ENCODE measurements around the gene RPS3A.
A peak's percentile ranks its signal among the peaks of the same experiment; 100 is the strongest.
"Not testable (repeated sequence)": the region's sequence is repeated elsewhere in the genome, so short reads cannot be mapped to it uniquely, and the experiment has no call there.

Gene RPS3A

DNA sequence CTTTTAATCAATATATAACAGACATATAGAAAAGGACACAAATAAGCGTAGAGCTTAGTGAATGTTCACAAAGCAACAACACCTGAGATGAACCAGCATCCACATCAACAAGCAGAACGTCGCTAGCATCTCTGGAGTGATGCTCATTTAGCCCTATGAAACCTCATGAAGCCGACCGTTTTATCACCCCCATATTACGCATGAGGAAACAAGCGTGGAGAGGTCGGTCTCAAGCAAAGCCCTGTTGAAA is 524 bp upstream of the RPS3A start:
- DNase-seq (ENCODE audit: low spot score in 2 of 2): no peak
- H3K27me3 ChIP-seq (ENCODE audit: low read depth): no peaks in the 10 kb centered on the region
- H3K4me1 ChIP-seq: peaks cover 17% of the 10 kb centered on the region
- in situ Hi-C loops (cut with MboI; ENCODE audit: low sequenced_read_pairs): no loop called here
- H3K36me3 ChIP-seq (replicated peaks): peaks cover 44% of the 10 kb centered on the region
- H3K9me3 ChIP-seq: no peaks in the 10 kb centered on the region
- peak overlapping the region; percentile 99 for H3K4me3 ChIP-seq

DNA sequence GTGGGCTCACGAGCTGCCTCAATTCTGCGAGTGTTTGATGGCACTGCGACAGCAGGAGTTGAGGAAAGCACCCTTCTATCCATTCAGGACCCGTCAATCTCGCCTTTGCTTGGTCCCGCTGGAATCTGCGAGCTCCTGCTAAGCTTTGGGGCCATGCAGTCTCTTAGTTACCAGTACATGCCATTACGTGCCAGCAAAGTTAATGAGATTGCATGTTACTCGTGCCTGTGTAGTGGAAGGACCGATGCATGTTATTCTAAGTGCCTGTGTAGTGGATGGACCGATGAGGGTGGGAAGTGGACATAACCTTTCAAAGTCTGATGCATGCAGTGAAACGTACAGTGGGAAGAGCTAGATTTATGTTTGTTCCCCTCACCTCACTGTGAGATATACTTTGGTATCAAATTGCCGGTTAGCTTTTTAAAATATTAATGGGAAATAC is 569 bp downstream of the RPS3A start:
- H3K9me3 ChIP-seq: no peaks in the 10 kb centered on the region
- H3K36me3 ChIP-seq (replicated peaks): peaks cover 54% of the 10 kb centered on the region
- in situ Hi-C loops (cut with MboI; ENCODE audit: low sequenced_read_pairs): no loop called here
- H3K4me1 ChIP-seq: peaks cover 17% of the 10 kb centered on the region
- H3K4me3 ChIP-seq: peak overlapping the region; percentile 99
- no peaks in the 10 kb centered on the region for H3K27me3 ChIP-seq (ENCODE audit: low read depth)
- no peak for DNase-seq (ENCODE audit: low spot score in 2 of 2)

DNA sequence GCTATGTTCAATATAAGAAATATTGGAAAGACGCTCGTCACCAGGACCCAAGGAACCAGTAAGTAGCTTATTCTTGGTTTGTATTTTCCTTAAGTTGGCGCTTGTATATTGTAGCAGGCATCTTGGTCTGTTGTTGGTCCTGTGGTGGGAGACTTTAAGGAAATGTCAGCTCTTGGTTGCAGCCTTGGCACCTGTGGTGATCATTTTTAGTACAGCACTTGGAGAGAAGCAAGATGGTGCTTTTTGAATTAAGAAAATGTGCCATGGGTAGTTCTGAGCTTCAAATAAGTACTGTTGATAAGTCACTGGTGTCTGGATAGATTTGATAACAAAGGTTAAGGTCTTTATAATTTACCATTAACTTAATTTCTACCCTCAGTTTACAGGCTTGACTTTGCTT is 1.1 kb downstream of the RPS3A start:
- no peak for DNase-seq (ENCODE audit: low spot score in 2 of 2)
- no peaks in the 10 kb centered on the region for H3K27me3 ChIP-seq (ENCODE audit: low read depth)
- in situ Hi-C loops (cut with MboI; ENCODE audit: low sequenced_read_pairs): no loop called here
- H3K36me3 ChIP-seq (replicated peaks): peaks cover 58% of the 10 kb centered on the region
- no peaks in the 10 kb centered on the region for H3K9me3 ChIP-seq
- peaks cover 17% of the 10 kb centered on the region for H3K4me1 ChIP-seq
- peak overlapping the region; percentile 99 for H3K4me3 ChIP-seq

DNA sequence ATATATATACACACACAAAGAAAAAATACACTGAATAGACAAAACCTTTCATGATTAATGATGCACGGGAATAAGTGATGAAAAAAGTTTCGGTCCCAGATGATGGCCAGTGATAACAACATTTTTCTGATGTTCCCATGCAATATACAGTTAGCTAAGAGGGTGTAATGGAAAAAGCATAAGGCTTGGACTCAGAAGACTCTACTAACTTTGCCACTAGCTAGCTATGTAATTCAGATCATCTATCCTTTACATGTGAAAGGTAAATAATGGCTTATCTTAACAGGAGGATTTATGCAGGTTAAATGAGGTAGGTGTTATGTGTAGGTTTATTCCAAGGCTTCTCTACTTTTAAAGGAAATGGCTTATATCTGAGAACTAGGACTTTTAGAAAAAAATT is 4.3 kb downstream of the RPS3A start:
- Histone ChIP-seq H3K9me3 (no peaks in the 10 kb centered on the region), H3K4me3 (no peak overlapping the region)

DNA sequence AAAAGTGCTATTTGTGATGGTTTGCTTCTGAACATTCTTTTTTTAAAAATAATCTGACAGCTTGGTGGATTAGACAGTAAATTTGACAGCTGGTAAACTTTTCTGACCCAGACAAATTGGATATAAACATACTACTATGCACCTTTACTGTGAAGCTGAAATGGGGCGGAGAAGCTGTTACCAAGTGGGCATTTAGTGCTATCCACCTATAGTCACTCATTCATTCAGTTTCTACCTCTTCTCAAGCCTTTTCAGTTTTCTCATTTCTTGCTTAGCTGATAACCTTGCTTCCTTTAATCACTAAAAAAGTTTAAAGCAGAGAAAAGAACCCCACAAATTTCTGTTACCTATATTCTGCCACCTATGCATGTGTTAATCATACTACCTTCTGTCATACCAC is 5.2 kb downstream of the RPS3A start:
- no peak overlapping the region for H3K4me3 ChIP-seq
- H3K9me3 ChIP-seq: no peaks in the 10 kb centered on the region
- H3K27me3 ChIP-seq (ENCODE audit: low read depth): no peaks in the 10 kb centered on the region
- H3K4me1 ChIP-seq: peaks cover 11% of the 10 kb centered on the region
- in situ Hi-C loops (cut with MboI; ENCODE audit: low sequenced_read_pairs): no loop called here
- DNase-seq (ENCODE audit: low spot score in 2 of 2): no peak
- H3K36me3 ChIP-seq (replicated peaks): peaks cover 91% of the 10 kb centered on the region

More for the DNA sequence above, 4.3 kb downstream of the RPS3A start:
- Histone ChIP-seq H3K4me1 (peaks cover 16% of the 10 kb centered on the region), H3K27me3 (ENCODE audit: low read depth) (no peaks in the 10 kb centered on the region), H3K36me3 (replicated peaks) (peaks cover 85% of the 10 kb centered on the region)
- DNase-seq (ENCODE audit: low spot score in 2 of 2): no peak
- in situ Hi-C loops (cut with MboI; ENCODE audit: low sequenced_read_pairs): no loop called here

DNA sequence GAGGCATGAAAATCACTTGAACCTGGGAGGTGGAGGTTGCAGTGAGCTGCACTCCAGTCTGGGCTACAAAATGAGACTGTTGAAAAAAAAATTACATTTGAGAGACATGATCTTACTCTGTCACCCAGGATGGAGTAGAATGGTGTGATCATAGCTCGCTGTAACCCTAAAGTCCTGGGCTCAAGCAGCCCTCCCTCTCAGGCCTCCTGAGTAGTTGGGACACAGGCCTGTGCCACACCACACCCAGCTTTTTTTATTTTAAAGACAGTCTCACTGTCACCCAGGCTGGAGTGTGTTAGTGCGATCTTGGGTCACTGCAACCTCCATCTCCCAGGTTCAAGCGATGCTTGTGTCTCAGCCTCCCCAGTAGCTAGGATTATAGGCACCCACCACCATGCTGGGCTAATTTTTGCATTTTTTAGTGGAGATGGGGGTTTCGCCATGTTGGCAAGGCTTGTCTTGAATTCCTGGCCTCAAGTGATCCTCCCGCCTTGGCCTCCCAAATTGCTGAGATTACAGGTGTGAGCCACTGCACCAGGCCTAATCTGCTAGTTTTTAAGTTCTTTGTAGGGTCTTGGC is 6.1 kb downstream of the RPS3A start:
- in situ Hi-C loops (cut with MboI; ENCODE audit: low sequenced_read_pairs): no loop called here
- Histone ChIP-seq H3K27me3 (ENCODE audit: low read depth) (no peaks in the 10 kb centered on the region), H3K4me1 (peaks cover 11% of the 10 kb centered on the region), H3K9me3 (no peaks in the 10 kb centered on the region), H3K4me3 (no peak overlapping the region), H3K36me3 (replicated peaks) (peaks cover 82% of the 10 kb centered on the region)
- DNase-seq (ENCODE audit: low spot score in 2 of 2): no peak

DNA sequence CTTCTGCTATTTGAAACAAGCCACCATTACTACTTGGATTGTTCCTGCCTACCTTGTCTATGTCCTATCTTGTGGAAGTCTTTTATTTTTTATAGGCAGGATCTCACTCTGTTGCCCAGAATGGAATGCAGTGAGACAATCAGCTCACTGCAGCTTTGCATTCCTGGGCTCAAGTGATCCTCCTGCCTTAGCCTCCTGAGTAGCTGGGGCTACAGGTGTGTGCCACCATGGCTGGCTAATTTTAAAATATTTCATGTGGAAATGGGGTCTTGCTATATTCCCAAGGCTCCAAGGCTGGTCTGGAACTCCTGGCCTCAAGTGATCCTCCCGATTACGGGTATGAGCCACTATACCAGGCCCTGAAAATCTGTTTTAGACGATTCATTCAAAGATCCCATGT is 7.6 kb downstream of the RPS3A start:
- DNase-seq (ENCODE audit: low spot score in 2 of 2): no peak
- peaks cover 68% of the 10 kb centered on the region for H3K36me3 ChIP-seq (replicated peaks)
- no peak overlapping the region for H3K4me3 ChIP-seq
- H3K9me3 ChIP-seq: no peaks in the 10 kb centered on the region
- peaks cover 8% of the 10 kb centered on the region for H3K4me1 ChIP-seq
- in situ Hi-C loops (cut with MboI; ENCODE audit: low sequenced_read_pairs): no loop called here
- no peaks in the 10 kb centered on the region for H3K27me3 ChIP-seq (ENCODE audit: low read depth)

DNA sequence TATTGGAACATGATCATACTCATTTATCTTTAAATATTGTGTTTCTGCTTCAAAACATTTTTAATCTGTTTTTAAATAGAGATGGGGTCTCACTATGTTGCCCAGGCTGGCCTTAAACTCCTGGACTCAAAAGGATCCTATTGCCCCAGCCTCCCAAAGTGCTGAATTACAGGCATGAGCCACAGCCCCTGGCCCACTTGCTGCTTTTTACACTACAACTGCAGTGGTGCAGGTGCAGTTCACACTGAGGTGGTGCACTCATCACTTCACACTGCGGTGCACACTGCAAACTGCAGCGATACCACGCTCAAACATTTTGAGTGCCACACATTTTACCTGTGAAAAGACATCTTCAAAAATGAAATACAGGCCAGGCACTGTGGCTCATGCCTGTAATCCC is 10.8 kb downstream of the RPS3A start:
- H3K36me3 ChIP-seq (replicated peaks): peaks cover 47% of the 10 kb centered on the region
- in situ Hi-C loops (cut with MboI; ENCODE audit: low sequenced_read_pairs): loop anchor here (10.0 kb wide), 1 partner anchor 505 kb away; no protein-coding TSS in a partner anchor
- no peak for DNase-seq (ENCODE audit: low spot score in 2 of 2)
- no peaks in the 10 kb centered on the region for H3K9me3 ChIP-seq
- H3K27me3 ChIP-seq (ENCODE audit: low read depth): no peaks in the 10 kb centered on the region
- H3K4me3 ChIP-seq: no peak overlapping the region
- H3K4me1 ChIP-seq: no peaks in the 10 kb centered on the region

DNA sequence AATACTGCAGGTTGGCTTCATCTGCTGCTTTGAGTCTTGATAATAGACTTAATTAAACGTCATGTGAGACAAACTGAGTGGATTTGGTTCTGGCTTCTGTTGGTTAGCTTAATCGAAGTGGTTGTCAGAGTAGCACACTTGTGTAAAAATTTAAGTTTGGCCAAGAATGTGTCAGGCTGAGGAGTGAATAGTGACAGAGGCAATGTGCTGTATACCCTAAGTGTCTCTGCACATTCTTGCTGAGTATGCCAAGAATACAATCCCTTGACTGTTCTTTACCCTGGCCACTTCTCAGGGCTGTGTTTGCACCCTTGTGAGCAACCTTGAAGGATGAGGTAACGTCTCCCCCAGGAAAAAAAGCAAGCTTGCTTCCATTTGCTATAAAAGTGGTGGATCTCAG is 14.9 kb downstream of the RPS3A start:
- Histone ChIP-seq H3K4me1 (no peaks in the 10 kb centered on the region), H3K27me3 (ENCODE audit: low read depth) (no peaks in the 10 kb centered on the region), H3K9me3 (no peaks in the 10 kb centered on the region), H3K4me3 (no peak overlapping the region), H3K36me3 (replicated peaks) (peaks cover 11% of the 10 kb centered on the region)
- DNase-seq (ENCODE audit: low spot score in 2 of 2): no peak
- in situ Hi-C loops (cut with MboI; ENCODE audit: low sequenced_read_pairs): loop anchor here (10.0 kb wide), 1 partner anchor 500 kb away; no protein-coding TSS in a partner anchor

DNA sequence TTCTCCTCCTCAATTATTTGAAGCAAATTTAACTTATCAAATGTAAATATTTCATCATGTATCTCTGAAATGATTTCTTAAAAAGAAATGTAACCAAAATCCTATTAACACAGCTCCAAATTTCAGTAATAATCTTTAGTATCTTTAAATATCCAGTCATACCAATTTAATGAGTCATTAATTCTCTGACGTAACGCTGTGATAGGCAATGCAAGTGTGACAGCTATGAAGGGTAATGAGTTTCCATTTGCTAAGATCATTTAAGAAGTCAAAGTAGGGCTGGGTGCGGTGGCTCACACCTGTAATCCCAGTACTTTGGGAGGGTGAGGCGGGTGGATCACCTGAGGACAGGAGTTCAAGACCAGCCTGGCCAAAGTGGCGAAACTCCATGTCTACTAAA is 15.6 kb downstream of the RPS3A start:
- H3K36me3 ChIP-seq (replicated peaks): peaks cover 9% of the 10 kb centered on the region; the same call in 1 of the 2 replicates
- in situ Hi-C loops (cut with MboI; ENCODE audit: low sequenced_read_pairs): loop anchor here (10.0 kb wide), 1 partner anchor 500 kb away; no protein-coding TSS in a partner anchor
- H3K9me3 ChIP-seq: no peaks in the 10 kb centered on the region
- no peaks in the 10 kb centered on the region for H3K27me3 ChIP-seq (ENCODE audit: low read depth)
- H3K4me1 ChIP-seq: no peaks in the 10 kb centered on the region
- no peak for DNase-seq (ENCODE audit: low spot score in 2 of 2)
- H3K4me3 ChIP-seq: no peak overlapping the region

DNA sequence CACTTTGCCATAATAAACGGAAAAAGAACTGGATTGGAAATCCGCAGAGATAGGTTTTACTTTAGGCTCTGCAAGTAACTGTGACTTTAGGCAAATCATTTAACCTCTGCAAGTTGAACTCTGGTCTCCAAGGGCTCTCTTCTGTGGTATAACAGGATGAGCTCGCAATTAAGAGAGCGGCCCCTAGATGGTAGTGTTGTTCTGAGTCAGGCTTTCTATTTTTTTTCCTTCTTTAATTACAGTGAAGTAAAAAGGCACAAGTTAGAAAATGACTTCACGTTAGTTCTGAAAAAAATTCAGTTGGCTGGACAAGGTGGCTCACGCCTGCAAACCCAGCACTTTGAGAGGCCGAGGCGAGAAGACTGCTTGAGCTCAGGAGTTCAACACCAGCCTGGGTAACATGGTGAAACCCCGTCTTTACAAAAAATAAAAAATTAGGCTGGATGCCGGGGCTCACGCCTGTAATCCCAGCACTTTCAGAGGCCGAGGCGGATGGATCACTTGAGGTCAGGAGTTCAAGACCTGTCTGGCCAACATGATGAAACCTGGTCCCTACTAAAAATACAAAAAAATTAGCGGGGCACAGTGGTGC is 18.0 kb downstream of the RPS3A start:
- in situ Hi-C loops (cut with MboI; ENCODE audit: low sequenced_read_pairs): loop anchor here (10.0 kb wide), 1 partner anchor 497 kb away; no protein-coding TSS in a partner anchor
- Histone ChIP-seq H3K4me3 (no peak overlapping the region), H3K27me3 (ENCODE audit: low read depth) (no peaks in the 10 kb centered on the region), H3K4me1 (peaks cover 14% of the 10 kb centered on the region), H3K9me3 (no peaks in the 10 kb centered on the region), H3K36me3 (replicated peaks) (peaks cover 11% of the 10 kb centered on the region; the same call in 1 of the 2 replicates)
- peak; percentile 77 to 79 for DNase-seq (ENCODE audit: low spot score in 2 of 2)

DNA sequence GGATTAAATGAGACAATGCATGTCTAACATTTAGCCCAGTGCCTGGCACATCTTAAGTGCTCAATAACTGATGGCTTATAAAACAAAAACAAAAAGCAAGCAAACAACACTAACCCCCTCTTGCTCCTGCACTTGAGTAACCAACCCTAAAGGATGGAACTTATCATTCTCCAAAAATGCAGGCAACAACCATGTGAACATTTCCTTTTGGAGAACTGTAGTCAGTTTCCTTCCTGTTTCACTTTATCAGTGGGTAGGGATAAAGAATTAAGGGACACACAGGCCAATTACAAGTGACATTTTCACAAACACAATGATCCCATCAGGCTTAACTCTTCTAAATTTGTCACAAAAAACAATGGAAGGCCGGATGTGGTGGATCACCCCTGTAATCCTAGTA is 30.4 kb downstream of the RPS3A start:
- in situ Hi-C loops (cut with MboI; ENCODE audit: low sequenced_read_pairs): no loop called here

DNA sequence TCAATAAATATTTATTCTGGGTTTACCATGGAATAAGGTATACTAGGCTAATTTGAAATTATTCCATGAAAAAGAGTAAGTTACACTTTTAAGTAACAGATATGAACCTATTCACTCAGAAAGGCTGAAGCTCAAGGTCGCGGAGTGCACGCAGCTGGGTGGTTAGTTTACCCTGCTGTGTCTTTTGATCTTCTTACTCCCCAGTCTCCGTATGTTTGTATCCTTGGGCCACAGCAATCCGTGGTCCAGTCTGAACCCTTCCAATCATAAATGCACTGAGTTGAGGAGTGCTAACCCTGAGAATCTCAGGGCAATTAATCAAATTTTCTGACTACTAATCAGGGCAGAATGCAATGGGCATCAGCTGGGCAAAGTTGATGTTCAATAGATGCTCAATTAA is 33.9 kb downstream of the RPS3A start:
- peaks cover 11% of the 10 kb centered on the region for H3K4me1 ChIP-seq
- no peaks in the 10 kb centered on the region for H3K36me3 ChIP-seq (replicated peaks)
- in situ Hi-C loops (cut with MboI; ENCODE audit: low sequenced_read_pairs): no loop called here
- H3K9me3 ChIP-seq: no peaks in the 10 kb centered on the region
- no peak for DNase-seq (ENCODE audit: low spot score in 2 of 2)
- no peak overlapping the region for H3K4me3 ChIP-seq
- H3K27me3 ChIP-seq (ENCODE audit: low read depth): no peaks in the 10 kb centered on the region

More for the DNA sequence above, 30.4 kb downstream of the RPS3A start:
- no peak for DNase-seq (ENCODE audit: low spot score in 2 of 2)
- no peaks in the 10 kb centered on the region for H3K27me3 ChIP-seq (ENCODE audit: low read depth)
- H3K4me3 ChIP-seq: no peak overlapping the region
- H3K36me3 ChIP-seq (replicated peaks): peaks cover 6% of the 10 kb centered on the region; the same call in 1 of the 2 replicates
- no peaks in the 10 kb centered on the region for H3K9me3 ChIP-seq
- peaks cover 4% of the 10 kb centered on the region; the same call in 1 of the 2 replicates for H3K4me1 ChIP-seq

DNA sequence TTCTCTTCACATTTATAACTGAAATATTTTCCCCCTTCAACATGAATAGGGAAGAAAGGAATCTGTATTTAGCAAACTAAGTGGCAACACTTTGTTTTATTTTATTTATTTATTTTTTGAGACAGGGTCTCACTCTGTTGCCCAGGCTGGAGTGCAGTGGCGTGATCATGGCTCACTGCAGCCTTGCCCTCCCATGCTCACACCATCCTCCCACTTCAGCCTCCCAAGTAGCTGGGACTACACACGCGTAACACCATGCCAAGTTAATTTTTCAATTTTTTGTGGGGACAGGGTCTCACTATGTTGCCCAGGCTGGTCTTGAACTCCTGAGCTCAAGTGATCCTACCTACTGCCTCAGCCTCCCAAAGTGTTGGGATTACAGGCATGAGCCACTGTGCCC is 36.6 kb downstream of the RPS3A start:
- in situ Hi-C loops (cut with MboI; ENCODE audit: low sequenced_read_pairs); H3K36me3 ChIP-seq (replicated peaks); DNase-seq (ENCODE audit: low spot score in 2 of 2): not testable (repeated sequence)

More for the DNA sequence above, 36.6 kb downstream of the RPS3A start:
- not testable (repeated sequence) for H3K9me3 ChIP-seq; H3K27me3 ChIP-seq (ENCODE audit: low read depth); H3K4me3 ChIP-seq
- H3K4me1 ChIP-seq: peaks cover 11% of the 10 kb centered on the region

All from HAP-1 (cell line).